ENCODE data around the gene CNTNAP2.

CNTNAP2 gene

GRCh38 chr7:146319629-146320028, 203.0 kb downstream of the CNTNAP2 start:
- no peak for DNase-seq

GRCh38 chr7:146321301-146321700, 204.7 kb downstream of the CNTNAP2 start:
- DNase-seq, result no peak

- no peak for DNase-seq
Observed at GRCh38 chr7:146331369-146331768, 214.8 kb downstream of the CNTNAP2 start.

- DNase-seq, result no peak
Observed at GRCh38 chr7:146345251-146345650, 228.7 kb downstream of the CNTNAP2 start.

- no peak for DNase-seq
Observed at GRCh38 chr7:146346096-146346495, 229.5 kb downstream of the CNTNAP2 start.

GRCh38 chr7:146355216-146355615, 238.6 kb downstream of the CNTNAP2 start:
- no peak for DNase-seq

GRCh38 chr7:146359176-146359575, 242.6 kb downstream of the CNTNAP2 start:
- DNase-seq, result peak; percentile 14

GRCh38 chr7:146366938-146367337, 250.3 kb downstream of the CNTNAP2 start:
- peak; percentile 64 for DNase-seq

- DNase-seq, result no peak
Observed at GRCh38 chr7:146370171-146370570, 253.6 kb downstream of the CNTNAP2 start.

- no peak for DNase-seq
Observed at GRCh38 chr7:146375170-146375569, 258.6 kb downstream of the CNTNAP2 start.

GRCh38 chr7:146378196-146378595, 261.6 kb downstream of the CNTNAP2 start:
- no peak for DNase-seq

- DNase-seq, result no peak
Observed at GRCh38 chr7:146387140-146387539, 270.5 kb downstream of the CNTNAP2 start.

GRCh38 chr7:146388928-146389327, 272.3 kb downstream of the CNTNAP2 start:
- no peak for DNase-seq

- DNase-seq, result no peak
Observed at GRCh38 chr7:146393346-146393745, 276.7 kb downstream of the CNTNAP2 start.

GRCh38 chr7:146397141-146397540, 280.5 kb downstream of the CNTNAP2 start:
- DNase-seq, result no peak

GRCh38 chr7:146401939-146402338, 285.3 kb downstream of the CNTNAP2 start:
- DNase-seq, result no peak

- no peak for DNase-seq
Observed at GRCh38 chr7:146405737-146406136, 289.1 kb downstream of the CNTNAP2 start.

GRCh38 chr7:146411975-146412374, 295.4 kb downstream of the CNTNAP2 start:
- no peak for DNase-seq

GRCh38 chr7:146412781-146413180, 296.2 kb downstream of the CNTNAP2 start:
- no peak for DNase-seq

GRCh38 chr7:146414373-146414772, 297.8 kb downstream of the CNTNAP2 start:
- DNase-seq, result no peak

- DNase-seq, result no peak
Observed at GRCh38 chr7:146414937-146415336, 298.3 kb downstream of the CNTNAP2 start.

GRCh38 chr7:146417176-146417575, 300.6 kb downstream of the CNTNAP2 start:
- DNase-seq, result no peak

GRCh38 chr7:146423446-146423845, 306.8 kb downstream of the CNTNAP2 start:
- no peak for DNase-seq

- no peak for DNase-seq
Observed at GRCh38 chr7:146424084-146424483, 307.5 kb downstream of the CNTNAP2 start.

- DNase-seq, result peak; percentile 53
Observed at GRCh38 chr7:146433501-146433900, 316.9 kb downstream of the CNTNAP2 start.

GRCh38 chr7:146443102-146443501, 326.5 kb downstream of the CNTNAP2 start:
- no peak for DNase-seq
